NB4 (cell line): ENCODE data around the gene XDH.

Source experiments
- MAX ChIP-seq: IDR thresholded peaks from 2 replicates; pipeline ENCODE4 v1.6.1; 2011; ENCODE audit warnings: low read depth, low read length
- MYC ChIP-seq: IDR thresholded peaks from 2 replicates; pipeline ENCODE4 v1.6.1; 2011; ENCODE audit warnings: low read depth, low read length
- POLR2A ChIP-seq: IDR thresholded peaks from 2 replicates; pipeline ENCODE4 v1.6.1; 2011; ENCODE audit warnings: mild to moderate bottlenecking; ENCODE audit not compliant: insufficient read length; ENCODE audit errors: extremely low read depth
- TF ChIP-seq, protein P1 (sequence below): IDR thresholded peaks from one replicate; pipeline ENCODE4 v1.5.1; 2012; ENCODE audit warnings: low read depth, low read length

- TF ChIP-seq POLR2A (no peak), MYC (no peak), MAX (no peak)
- TF ChIP-seq, protein P1, sequence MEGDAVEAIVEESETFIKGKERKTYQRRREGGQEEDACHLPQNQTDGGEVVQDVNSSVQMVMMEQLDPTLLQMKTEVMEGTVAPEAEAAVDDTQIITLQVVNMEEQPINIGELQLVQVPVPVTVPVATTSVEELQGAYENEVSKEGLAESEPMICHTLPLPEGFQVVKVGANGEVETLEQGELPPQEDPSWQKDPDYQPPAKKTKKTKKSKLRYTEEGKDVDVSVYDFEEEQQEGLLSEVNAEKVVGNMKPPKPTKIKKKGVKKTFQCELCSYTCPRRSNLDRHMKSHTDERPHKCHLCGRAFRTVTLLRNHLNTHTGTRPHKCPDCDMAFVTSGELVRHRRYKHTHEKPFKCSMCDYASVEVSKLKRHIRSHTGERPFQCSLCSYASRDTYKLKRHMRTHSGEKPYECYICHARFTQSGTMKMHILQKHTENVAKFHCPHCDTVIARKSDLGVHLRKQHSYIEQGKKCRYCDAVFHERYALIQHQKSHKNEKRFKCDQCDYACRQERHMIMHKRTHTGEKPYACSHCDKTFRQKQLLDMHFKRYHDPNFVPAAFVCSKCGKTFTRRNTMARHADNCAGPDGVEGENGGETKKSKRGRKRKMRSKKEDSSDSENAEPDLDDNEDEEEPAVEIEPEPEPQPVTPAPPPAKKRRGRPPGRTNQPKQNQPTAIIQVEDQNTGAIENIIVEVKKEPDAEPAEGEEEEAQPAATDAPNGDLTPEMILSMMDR = no peak
Measured at GRCh38 chr2:31299547-31299946, 115.0 kb downstream of the XDH start.
